GM21526 (cell line): ENCODE results near the gene CCDC81.
"Not testable (repeated sequence)": the region's sequence is repeated elsewhere in the genome, so short reads cannot be mapped to it uniquely, and the experiment has no call there.

Experiments used
- ATAC-seq: cut with Tn5 transposase; IDR thresholded peaks from one replicate; pipeline ENCODE4 v1.9.1; 2021; ENCODE audit warnings: moderate library complexity; ENCODE audit not compliant: unreplicated experiment, low FRiP score

Gene CCDC81

DNA sequence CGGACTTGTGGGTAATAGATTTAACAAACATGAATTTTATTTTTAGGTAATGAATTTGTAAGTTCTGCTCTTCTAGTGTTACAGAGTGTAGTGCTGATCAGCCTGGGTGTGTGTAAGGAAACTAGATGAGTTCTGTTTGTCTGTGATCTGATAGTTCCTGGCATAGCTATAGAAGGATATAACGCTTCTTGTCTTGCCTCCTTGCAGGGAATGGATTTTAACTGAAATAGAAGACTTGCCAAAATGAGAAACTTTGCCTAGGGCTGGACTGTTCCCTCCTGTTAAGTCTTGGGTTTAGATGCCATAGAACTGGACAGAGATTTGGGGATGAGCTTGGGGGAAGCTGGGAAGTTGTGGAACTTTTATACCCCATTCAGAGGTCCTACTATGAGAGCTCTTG, 11.6 kb downstream of the CCDC81 start:
- ATAC-seq, result no peak

- no peak for ATAC-seq
Observed at GRCh38 chr11:86386746-86387145, 12.1 kb downstream of the CCDC81 start.

- no peak for ATAC-seq
Observed at GRCh38 chr11:86388198-86388597, 13.5 kb downstream of the CCDC81 start.

GRCh38 chr11:86390487-86390886, 15.8 kb downstream of the CCDC81 start:
- ATAC-seq, result no peak

DNA sequence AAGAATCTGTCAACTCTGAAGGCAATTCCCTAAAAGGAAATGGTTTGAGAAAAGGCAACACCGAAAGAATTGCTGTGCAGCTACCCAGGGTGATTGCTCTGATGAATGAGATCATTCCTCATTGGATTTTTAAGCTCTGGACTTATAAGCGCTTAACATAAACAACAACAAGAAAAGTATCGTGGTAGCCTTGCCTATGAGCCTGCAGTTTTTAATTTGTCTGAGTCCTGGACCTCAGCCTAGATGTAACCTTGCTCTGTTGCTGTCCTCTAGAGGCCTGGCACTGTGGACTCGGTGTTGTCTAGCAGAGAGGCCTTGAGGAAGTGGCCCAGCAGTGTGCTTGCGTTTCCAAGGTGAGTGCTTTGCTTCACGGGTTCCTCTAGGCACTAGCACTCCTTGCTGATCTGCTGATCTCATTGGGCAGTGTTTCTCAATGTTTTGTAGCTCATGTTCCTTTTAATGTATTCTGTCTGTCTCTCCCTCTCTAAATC, 20.4 kb downstream of the CCDC81 start:
- no peak for ATAC-seq

DNA sequence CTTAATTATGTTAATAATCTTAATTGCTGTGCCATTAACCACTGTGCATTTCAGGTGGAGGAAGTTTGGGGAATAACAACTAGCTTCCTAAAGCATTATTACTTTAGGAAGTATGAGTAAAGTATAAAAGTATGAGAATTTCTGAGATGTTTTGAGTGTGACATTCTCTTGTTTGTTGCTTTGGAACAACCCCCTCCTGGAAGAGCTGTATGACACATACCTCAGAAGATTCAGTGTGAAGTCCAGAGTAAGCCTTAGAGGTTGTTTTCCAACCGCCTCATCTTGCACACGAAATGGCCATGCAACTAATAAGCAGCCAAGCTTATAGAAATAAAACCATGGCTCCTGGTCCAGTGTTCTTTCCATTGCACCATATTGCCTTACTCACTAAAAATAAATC, 21.7 kb downstream of the CCDC81 start:
- no peak for ATAC-seq

DNA sequence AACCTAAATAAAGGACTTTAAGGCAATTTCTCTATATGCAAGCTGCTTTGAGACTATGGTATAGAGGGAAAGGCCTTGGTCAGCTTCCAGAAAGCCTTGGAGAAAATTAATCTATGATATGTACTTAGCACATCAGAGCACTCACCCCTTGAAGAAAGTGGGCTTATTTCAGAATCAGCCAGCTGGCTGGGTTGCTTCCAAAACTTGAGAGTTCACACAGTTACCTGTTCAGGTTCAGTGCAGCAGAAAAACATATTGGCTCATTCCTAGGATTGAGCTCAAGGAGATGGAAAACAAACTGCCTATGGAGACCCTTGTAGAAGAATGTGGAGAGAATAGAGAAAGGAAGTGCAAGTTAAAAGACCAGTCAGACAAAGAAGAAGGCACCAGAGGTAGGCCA, 22.7 kb downstream of the CCDC81 start:
- ATAC-seq, result no peak

DNA sequence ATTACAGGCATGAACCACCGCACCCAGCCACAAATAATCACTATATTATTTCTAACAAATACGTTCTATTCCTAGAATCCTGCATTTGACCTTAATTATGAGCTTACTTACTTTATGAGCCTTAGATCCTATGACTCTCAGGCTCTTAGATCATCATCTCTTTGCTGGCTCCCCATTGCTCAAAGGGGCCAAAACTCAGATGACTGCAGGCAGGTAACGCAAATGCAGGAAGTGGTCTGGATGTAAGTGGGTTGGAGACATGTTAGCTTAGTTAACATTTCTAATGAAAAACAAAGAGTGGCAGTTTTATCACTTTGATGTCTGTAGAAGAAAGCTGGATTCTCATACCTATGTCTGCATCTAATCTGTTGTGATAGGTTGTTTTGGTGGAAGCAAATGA, 23.4 kb downstream of the CCDC81 start:
- no peak for ATAC-seq

DNA sequence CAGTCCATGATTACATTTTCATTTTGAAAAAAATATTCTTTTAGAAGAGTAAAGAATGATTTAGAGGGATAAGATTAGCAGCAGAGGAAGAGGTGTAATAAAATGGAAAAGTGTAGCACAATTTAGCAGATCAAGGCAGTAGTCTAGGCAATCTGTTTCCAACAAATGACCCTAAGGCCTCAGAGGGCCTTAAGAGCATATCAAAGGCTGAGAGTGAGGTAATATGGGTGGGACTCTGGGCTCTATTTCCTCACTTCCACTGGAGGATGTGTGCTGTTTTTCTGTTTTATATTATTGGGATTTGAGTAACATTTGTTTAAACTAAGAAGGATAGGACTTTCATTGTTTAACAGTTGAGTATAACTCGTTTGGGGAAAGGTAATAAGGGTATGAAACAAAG, 28.8 kb downstream of the CCDC81 start:
- no peak for ATAC-seq

GRCh38 chr11:86408845-86409244, 34.2 kb downstream of the CCDC81 start:
- ATAC-seq, result no peak

GRCh38 chr11:86414032-86414431, 39.3 kb downstream of the CCDC81 start:
- ATAC-seq, result no peak

GRCh38 chr11:86415026-86415425, 40.3 kb downstream of the CCDC81 start:
- ATAC-seq, result no peak

DNA sequence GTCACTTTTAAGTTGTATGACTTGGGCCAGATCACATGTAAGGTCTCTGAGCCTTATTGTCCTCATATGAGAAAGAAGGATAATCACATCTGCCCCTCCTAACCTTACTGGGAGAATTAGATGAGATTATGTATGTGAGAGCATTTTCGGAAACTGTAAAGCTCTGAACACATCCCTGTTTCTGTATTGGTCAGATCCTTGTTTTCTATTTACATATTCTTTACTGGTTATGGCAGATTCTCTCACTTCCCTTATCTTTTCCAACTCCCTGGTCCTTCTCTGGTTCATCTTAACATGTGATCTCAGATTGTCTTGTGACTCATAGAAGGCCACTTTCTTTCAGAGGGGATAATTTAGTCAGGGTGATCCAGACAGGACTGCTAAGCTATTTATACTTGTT, 41.8 kb downstream of the CCDC81 start:
- ATAC-seq, result no peak

- ATAC-seq, result not testable (repeated sequence)
Observed at GRCh38 chr11:86416951-86417350, 42.3 kb downstream of the CCDC81 start.

DNA sequence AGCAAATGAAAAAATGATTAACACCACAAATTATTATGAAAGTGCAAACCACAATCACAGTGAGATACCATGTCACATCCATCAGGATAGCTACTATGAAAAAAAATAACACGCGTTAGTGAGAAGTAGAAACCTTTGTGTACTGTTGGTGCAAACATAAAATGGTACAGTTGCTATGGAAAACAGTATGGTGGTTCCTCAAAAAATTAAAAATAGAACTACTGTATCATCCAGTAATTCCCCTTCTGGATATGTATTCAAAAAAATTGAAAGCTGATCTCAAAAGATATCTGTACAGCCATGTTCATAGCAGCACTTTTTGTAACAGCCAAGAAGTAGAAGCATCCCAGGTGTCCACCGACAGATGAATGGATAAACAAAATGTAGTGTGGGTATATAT, 43.4 kb downstream of the CCDC81 start:
- no peak for ATAC-seq

DNA sequence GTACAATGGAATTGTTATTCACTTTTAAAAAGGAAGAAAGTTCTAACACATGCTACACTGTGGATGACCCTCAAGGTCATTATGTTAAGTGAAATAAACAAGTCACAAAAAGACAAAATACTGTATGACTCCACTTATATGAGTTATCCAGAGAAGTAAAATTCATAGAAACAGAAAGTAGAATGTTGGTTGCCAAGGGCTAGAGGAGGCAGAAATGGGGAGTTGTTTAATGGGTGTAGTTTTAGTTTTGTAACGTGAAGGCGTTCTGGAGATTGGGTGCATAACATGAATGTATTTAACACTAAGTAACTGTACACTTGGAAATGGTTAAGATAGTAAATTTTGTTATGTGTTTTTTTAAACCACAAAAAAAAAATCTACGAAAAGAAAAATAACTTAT, 43.8 kb downstream of the CCDC81 start:
- no peak for ATAC-seq

GRCh38 chr11:86418917-86419316, 44.2 kb downstream of the CCDC81 start:
- no peak for ATAC-seq

GRCh38 chr11:86421946-86422345, 47.3 kb downstream of the CCDC81 start:
- ATAC-seq, result no peak

DNA sequence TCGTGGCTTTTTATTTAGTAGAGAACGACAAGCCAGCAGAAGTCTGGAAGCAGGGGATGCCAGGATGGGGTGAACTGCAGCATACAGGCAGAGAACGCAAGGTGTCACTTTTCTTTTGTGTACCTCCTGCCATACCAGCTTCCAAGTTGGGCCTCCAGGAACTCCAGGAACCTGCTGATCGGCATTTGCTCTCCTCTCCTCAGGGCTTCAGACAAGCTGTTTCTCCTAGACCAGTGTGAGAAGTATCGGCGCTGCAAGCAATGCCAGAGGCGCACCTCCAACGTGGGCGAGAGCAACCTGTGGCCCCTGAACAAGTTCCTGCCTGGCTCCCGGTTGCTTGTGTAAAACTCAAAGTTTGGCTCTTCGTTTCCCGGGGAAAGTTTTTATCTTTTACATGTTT, 47.7 kb downstream of the CCDC81 start:
- no peak for ATAC-seq

- ATAC-seq, result not testable (repeated sequence)
Observed at GRCh38 chr11:86423488-86423887, 48.8 kb downstream of the CCDC81 start.

GRCh38 chr11:86427441-86427840, 52.8 kb downstream of the CCDC81 start:
- no peak for ATAC-seq

- ATAC-seq, result no peak
Observed at GRCh38 chr11:86431258-86431657, 56.6 kb downstream of the CCDC81 start.

DNA sequence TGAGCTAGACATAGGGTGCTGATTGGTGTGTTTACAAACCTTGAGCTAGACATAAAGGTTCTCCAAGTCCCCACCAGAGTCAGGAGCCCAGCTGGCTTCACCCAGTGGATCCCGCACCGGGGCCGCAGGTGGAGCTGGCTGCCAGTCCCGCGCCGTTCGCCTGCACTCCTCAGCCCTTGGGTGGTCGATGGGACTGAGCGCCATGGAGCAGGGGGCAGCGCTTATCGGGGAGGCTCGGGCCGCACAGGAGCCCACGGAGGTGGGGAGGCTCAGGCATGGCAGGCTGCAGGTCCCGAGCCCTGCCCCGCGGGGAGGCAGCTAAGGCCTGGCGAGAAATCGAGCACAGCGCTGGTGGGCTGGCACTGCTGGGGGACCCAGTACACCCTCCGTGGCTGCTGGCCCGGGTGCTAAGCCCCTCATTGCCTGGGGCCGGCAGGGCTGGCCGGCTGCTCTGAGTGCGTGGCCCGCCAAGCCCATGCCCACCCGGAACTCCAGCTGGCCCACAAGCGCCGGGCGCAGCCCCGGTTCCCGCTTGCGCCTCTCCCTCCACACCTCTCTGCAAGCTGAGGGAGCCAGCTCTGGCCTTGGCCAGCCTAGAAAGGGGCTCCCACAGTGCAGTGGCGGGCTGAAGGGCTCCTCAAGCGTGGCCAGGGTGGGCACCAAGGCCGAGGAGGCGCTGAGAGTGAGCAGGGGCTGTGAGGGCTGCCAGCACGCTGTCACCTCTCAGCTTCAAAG, 58.8 kb downstream of the CCDC81 start:
- ATAC-seq, result not testable (repeated sequence)
